SK-N-SH (cell line): ENCODE results near the gene PBX4.

ENCODE experiments used
- CHD2 ChIP-seq: fragments of 150-350 bp; IDR thresholded peaks from 2 replicates; pipeline ENCODE4 v1.6.1; 2018; ENCODE audit warnings: low read length; ENCODE audit not compliant: partially characterized antibody
- GABPA ChIP-seq: IDR thresholded peaks from 2 replicates; pipeline ENCODE4 v1.4.0; 2012; ENCODE audit warnings: low read depth, mild to moderate bottlenecking
- JUND ChIP-seq: IDR thresholded peaks from 2 replicates; pipeline ENCODE4 v1.4.0; 2012
- POLR2AphosphoS5 ChIP-seq: IDR thresholded peaks from 2 replicates; pipeline ENCODE4 v1.6.1; 2012; ENCODE audit warnings: low read depth, low read length
- RFX5 ChIP-seq: IDR thresholded peaks from 2 replicates; pipeline ENCODE4 v1.6.1; 2012; ENCODE audit warnings: mild to moderate bottlenecking, improper control_type of control experiment, low read length
- SIN3A ChIP-seq: IDR thresholded peaks from 2 replicates; pipeline ENCODE4 v1.6.1; 2012; ENCODE audit warnings: low read depth, mild to moderate bottlenecking, low read length, moderate library complexity, borderline replicate concordance
- TCF12 ChIP-seq: IDR thresholded peaks from 2 replicates; pipeline ENCODE4 v1.4.0; 2012
- USF1 ChIP-seq: IDR thresholded peaks from 2 replicates; pipeline ENCODE4 v1.4.0; 2012; ENCODE audit warnings: low read depth, borderline replicate concordance
- ZBTB33 ChIP-seq: IDR thresholded peaks from 2 replicates; pipeline ENCODE4 v1.4.0; 2012; ENCODE audit warnings: low read depth, borderline replicate concordance
- TF ChIP-seq, protein P1 (sequence below): fragments of 200-600 bp; sonication (generic); IDR thresholded peaks from 2 replicates; pipeline ENCODE4 v1.6.1; 2017; ENCODE audit warnings: antibody characterized with exemption, mild to moderate bottlenecking, moderate library complexity

GRCh38 chr19:19552798-19553197, 65.7 kb downstream of the PBX4 start:
- no peak for TF ChIP-seq USF1
- TF ChIP-seq SIN3A = no peak
- TF ChIP-seq POLR2AphosphoS5 = no peak
- TF ChIP-seq, protein P1, sequence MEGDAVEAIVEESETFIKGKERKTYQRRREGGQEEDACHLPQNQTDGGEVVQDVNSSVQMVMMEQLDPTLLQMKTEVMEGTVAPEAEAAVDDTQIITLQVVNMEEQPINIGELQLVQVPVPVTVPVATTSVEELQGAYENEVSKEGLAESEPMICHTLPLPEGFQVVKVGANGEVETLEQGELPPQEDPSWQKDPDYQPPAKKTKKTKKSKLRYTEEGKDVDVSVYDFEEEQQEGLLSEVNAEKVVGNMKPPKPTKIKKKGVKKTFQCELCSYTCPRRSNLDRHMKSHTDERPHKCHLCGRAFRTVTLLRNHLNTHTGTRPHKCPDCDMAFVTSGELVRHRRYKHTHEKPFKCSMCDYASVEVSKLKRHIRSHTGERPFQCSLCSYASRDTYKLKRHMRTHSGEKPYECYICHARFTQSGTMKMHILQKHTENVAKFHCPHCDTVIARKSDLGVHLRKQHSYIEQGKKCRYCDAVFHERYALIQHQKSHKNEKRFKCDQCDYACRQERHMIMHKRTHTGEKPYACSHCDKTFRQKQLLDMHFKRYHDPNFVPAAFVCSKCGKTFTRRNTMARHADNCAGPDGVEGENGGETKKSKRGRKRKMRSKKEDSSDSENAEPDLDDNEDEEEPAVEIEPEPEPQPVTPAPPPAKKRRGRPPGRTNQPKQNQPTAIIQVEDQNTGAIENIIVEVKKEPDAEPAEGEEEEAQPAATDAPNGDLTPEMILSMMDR = peak; percentile 61
- no peak for TF ChIP-seq TCF12
- TF ChIP-seq JUND = no peak
- TF ChIP-seq GABPA = no peak
- no peak for TF ChIP-seq CHD2
- no peak for TF ChIP-seq RFX5
- no peak for TF ChIP-seq ZBTB33
